ENCODE results near the gene TOMT.

TOMT gene

GRCh38 chr11:72105888-72106287 lies at the start of gene TOMT:
TOMT (plus strand) TSS chr11:72105924; CDS start chr11:72105952, 28 bp downstream.
- Mint-ChIP-seq H3K4me1 (ENCODE audit: low read depth) (peaks cover 24% of the 10 kb centered on the region), H3K4me3 (no peak within 1 kb of the TSS), H3K36me3 (ENCODE audit: low read depth) (peaks cover 19% of the 10 kb centered on the region), H3K27me3 (ENCODE audit: low read depth) (no peaks in the 10 kb centered on the region), H3K9me3 (no peaks in the 10 kb centered on the region), H3K27ac (peak within 1 kb of the TSS; percentile 17)
- no peak for DNase-seq (ENCODE audit: low spot score)

- Mint-ChIP-seq H3K9me3 (no peaks in the 10 kb centered on the region), H3K4me3 (no peak overlapping the region), H3K27ac (no peak overlapping the region), H3K27me3 (ENCODE audit: low read depth) (no peaks in the 10 kb centered on the region), H3K36me3 (ENCODE audit: low read depth) (peaks cover 13% of the 10 kb centered on the region), H3K4me1 (ENCODE audit: low read depth) (peaks cover 7% of the 10 kb centered on the region)
- DNase-seq (ENCODE audit: low spot score), result no peak
These were observed 47.2 kb upstream of the TOMT start for GRCh38 chr11:72058416-72059034.

GRCh38 chr11:72061739-72062396 lies 43.9 kb upstream of the TOMT start:
- Mint-ChIP-seq H3K4me1 (ENCODE audit: low read depth) (peaks cover 8% of the 10 kb centered on the region), H3K9me3 (no peaks in the 10 kb centered on the region), H3K36me3 (ENCODE audit: low read depth) (peaks cover 17% of the 10 kb centered on the region), H3K27ac (peak overlapping the region; percentile 0), H3K4me3 (no peak overlapping the region), H3K27me3 (ENCODE audit: low read depth) (no peaks in the 10 kb centered on the region)
- DNase-seq (ENCODE audit: low spot score), result no peak

- Mint-ChIP-seq H3K4me1 (ENCODE audit: low read depth) (peaks cover 32% of the 10 kb centered on the region), H3K27ac (no peak overlapping the region), H3K4me3 (no peak overlapping the region), H3K9me3 (no peaks in the 10 kb centered on the region), H3K27me3 (ENCODE audit: low read depth) (no peaks in the 10 kb centered on the region), H3K36me3 (ENCODE audit: low read depth) (peaks cover 23% of the 10 kb centered on the region)
- no peak for DNase-seq (ENCODE audit: low spot score)
These were observed 38.9 kb upstream of the TOMT start for GRCh38 chr11:72066855-72067254.

GRCh38 chr11:72067266-72067665 lies 38.5 kb upstream of the TOMT start:
- no peak overlapping the region for H3K4me3 Mint-ChIP-seq
- peaks cover 35% of the 10 kb centered on the region for H3K4me1 Mint-ChIP-seq (ENCODE audit: low read depth)
- no peaks in the 10 kb centered on the region for H3K27me3 Mint-ChIP-seq (ENCODE audit: low read depth)
- no peak for DNase-seq (ENCODE audit: low spot score)
- H3K9me3 Mint-ChIP-seq, result no peaks in the 10 kb centered on the region
- no peak overlapping the region for H3K27ac Mint-ChIP-seq
- H3K36me3 Mint-ChIP-seq (ENCODE audit: low read depth), result peaks cover 19% of the 10 kb centered on the region

DNA sequence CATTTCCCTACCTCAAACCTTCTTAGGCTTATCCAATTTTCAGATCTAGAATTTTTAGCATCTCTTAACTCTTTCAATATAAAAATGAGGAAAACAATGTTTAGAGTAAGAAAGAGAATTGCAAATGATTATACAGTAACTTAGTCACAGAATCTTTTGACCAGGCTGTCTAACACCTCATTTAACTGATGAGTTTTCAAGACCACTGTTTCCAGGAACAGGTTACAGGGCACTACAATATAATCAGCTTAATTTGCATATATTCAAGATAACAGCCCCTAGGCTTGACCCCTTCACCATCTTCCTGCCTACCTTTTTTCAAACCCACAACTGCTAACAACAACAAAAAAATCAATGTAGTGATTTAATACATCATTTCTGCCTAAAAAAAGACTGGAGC lies 38.0 kb upstream of the TOMT start:
- no peak for DNase-seq (ENCODE audit: low spot score)
- no peaks in the 10 kb centered on the region for H3K27me3 Mint-ChIP-seq (ENCODE audit: low read depth)
- H3K9me3 Mint-ChIP-seq, result no peaks in the 10 kb centered on the region
- peaks cover 20% of the 10 kb centered on the region for H3K36me3 Mint-ChIP-seq (ENCODE audit: low read depth)
- H3K4me3 Mint-ChIP-seq, result no peak overlapping the region
- H3K4me1 Mint-ChIP-seq (ENCODE audit: low read depth), result peaks cover 39% of the 10 kb centered on the region
- peak overlapping the region; percentile 61 for H3K27ac Mint-ChIP-seq

DNA sequence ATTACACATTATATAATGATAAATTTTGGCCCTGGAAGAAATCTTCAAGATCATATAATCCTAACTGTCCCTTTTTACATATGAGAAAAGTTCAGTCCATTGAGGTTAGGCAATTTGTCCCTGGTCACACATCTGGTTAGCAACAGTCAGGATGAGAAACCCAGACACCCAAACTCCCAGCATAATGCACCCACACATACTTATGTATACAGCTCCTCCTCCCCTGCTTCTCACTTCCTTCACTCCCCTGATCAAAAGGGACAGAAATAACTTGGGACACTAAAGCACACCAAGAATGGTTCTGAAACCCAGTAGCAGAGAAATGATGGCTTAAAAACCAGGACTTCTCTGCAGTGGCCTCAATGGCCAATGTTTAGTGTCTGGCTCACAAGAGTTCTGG lies 36.5 kb upstream of the TOMT start:
- Mint-ChIP-seq H3K36me3 (ENCODE audit: low read depth) (peaks cover 27% of the 10 kb centered on the region), H3K27ac (peak overlapping the region; percentile 29), H3K27me3 (ENCODE audit: low read depth) (no peaks in the 10 kb centered on the region), H3K9me3 (no peaks in the 10 kb centered on the region), H3K4me3 (no peak overlapping the region), H3K4me1 (ENCODE audit: low read depth) (peaks cover 45% of the 10 kb centered on the region)
- no peak for DNase-seq (ENCODE audit: low spot score)

GRCh38 chr11:72069787-72070251 lies 35.9 kb upstream of the TOMT start:
- DNase-seq (ENCODE audit: low spot score), result peak; percentile 21
- Mint-ChIP-seq H3K36me3 (ENCODE audit: low read depth) (peaks cover 27% of the 10 kb centered on the region), H3K4me3 (no peak overlapping the region), H3K4me1 (ENCODE audit: low read depth) (peaks cover 45% of the 10 kb centered on the region), H3K27me3 (ENCODE audit: low read depth) (no peaks in the 10 kb centered on the region), H3K27ac (peak overlapping the region; percentile 34), H3K9me3 (no peaks in the 10 kb centered on the region)

- no peak for DNase-seq (ENCODE audit: low spot score)
- H3K27ac Mint-ChIP-seq, result no peak overlapping the region
- peaks cover 30% of the 10 kb centered on the region for H3K36me3 Mint-ChIP-seq (ENCODE audit: low read depth)
- no peak overlapping the region for H3K4me3 Mint-ChIP-seq
- no peaks in the 10 kb centered on the region for H3K9me3 Mint-ChIP-seq
- peaks cover 48% of the 10 kb centered on the region for H3K4me1 Mint-ChIP-seq (ENCODE audit: low read depth)
- no peaks in the 10 kb centered on the region for H3K27me3 Mint-ChIP-seq (ENCODE audit: low read depth)
These were observed 35.2 kb upstream of the TOMT start for GRCh38 chr11:72070491-72070890.

GRCh38 chr11:72072348-72072747 lies 33.4 kb upstream of the TOMT start:
- Mint-ChIP-seq H3K4me1 (ENCODE audit: low read depth) (peaks cover 54% of the 10 kb centered on the region), H3K27me3 (ENCODE audit: low read depth) (no peaks in the 10 kb centered on the region), H3K36me3 (ENCODE audit: low read depth) (peaks cover 35% of the 10 kb centered on the region), H3K27ac (peak overlapping the region; percentile 61), H3K9me3 (no peaks in the 10 kb centered on the region), H3K4me3 (no peak overlapping the region)
- no peak for DNase-seq (ENCODE audit: low spot score)

GRCh38 chr11:72075109-72075508 lies 30.6 kb upstream of the TOMT start:
- Mint-ChIP-seq H3K4me3 (peak overlapping the region; percentile 24), H3K4me1 (ENCODE audit: low read depth) (peaks cover 54% of the 10 kb centered on the region), H3K9me3 (no peaks in the 10 kb centered on the region), H3K27me3 (ENCODE audit: low read depth) (no peaks in the 10 kb centered on the region), H3K36me3 (ENCODE audit: low read depth) (peaks cover 28% of the 10 kb centered on the region), H3K27ac (peak overlapping the region; percentile 42)
- no peak for DNase-seq (ENCODE audit: low spot score)

DNA sequence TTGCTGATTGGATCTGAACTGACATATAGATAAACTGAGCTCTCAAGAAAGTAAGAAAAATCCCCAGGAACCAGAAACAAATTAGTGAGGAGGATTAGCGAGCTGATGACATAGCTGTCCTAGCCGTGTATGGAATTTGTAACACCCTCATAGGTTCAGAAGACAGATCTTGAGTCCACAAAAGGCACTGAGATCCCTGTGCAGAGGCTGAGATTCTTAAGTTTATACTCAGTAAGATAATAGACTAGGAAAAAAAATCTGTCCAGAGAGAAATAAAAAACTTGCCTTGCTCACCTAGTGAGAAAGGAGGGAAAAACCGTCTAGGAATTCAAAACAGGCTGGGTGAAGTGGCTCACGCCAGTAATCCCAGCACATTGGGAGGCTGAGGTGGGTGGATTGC lies 30.0 kb upstream of the TOMT start:
- H3K27me3 Mint-ChIP-seq (ENCODE audit: low read depth), result no peaks in the 10 kb centered on the region
- peaks cover 28% of the 10 kb centered on the region for H3K36me3 Mint-ChIP-seq (ENCODE audit: low read depth)
- DNase-seq (ENCODE audit: low spot score), result no peak
- H3K4me1 Mint-ChIP-seq (ENCODE audit: low read depth), result peaks cover 51% of the 10 kb centered on the region
- H3K27ac Mint-ChIP-seq, result peak overlapping the region; percentile 42
- no peaks in the 10 kb centered on the region for H3K9me3 Mint-ChIP-seq
- H3K4me3 Mint-ChIP-seq, result no peak overlapping the region

GRCh38 chr11:72078477-72078876 lies 27.2 kb upstream of the TOMT start:
- H3K27ac Mint-ChIP-seq, result peak overlapping the region; percentile 60
- peaks cover 23% of the 10 kb centered on the region for H3K36me3 Mint-ChIP-seq (ENCODE audit: low read depth)
- H3K4me3 Mint-ChIP-seq, result peak overlapping the region; percentile 92

DNA sequence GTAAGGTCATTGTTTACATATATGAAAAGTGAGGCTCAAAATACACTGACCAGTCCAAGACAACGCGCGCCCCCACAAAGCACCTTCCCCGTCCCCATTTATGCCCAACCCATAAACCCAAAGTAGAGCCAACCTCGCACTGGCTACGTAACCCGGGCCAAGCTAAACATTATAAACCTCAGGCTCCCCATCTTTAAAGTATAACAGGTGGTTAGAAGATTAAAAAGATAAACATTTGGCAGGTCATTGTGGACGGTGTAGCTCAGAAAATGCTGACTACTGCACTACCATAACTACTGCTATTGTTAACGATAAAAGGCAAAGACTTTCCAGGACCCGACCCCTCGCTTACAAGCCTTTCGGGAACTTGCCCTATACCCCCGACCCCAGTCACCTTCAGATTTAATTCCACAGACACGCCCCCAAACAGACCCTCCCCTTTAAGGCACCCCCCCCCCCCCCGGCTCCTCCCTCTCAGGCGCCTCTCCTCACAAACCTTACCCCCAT lies 25.9 kb upstream of the TOMT start:
- no peak for DNase-seq (ENCODE audit: low spot score)
- Mint-ChIP-seq H3K27ac (peak overlapping the region; percentile 90), H3K4me3 (peak overlapping the region; percentile 92), H3K9me3 (no peaks in the 10 kb centered on the region), H3K4me1 (ENCODE audit: low read depth) (peaks cover 48% of the 10 kb centered on the region), H3K36me3 (ENCODE audit: low read depth) (peaks cover 20% of the 10 kb centered on the region), H3K27me3 (ENCODE audit: low read depth) (no peaks in the 10 kb centered on the region)

More at GRCh38 chr11:72078477-72078876, 27.2 kb upstream of the TOMT start:
- DNase-seq (ENCODE audit: low spot score), result no peak
- Mint-ChIP-seq H3K27me3 (ENCODE audit: low read depth) (no peaks in the 10 kb centered on the region), H3K9me3 (no peaks in the 10 kb centered on the region), H3K4me1 (ENCODE audit: low read depth) (peaks cover 48% of the 10 kb centered on the region)

Measured in T-helper 2 cell treated with Interferon-gamma antibody and Interleukin-4, amounts not matched to agents 5 μg/mL and 100 μg/mL, for 36 hours (primary cell).